ENCODE results near the gene MFSD11. TPM values are rescaled to one million over a fixed set of nuclear protein-coding genes. Genes with fewer than 3 reads are reported as not detected.

The MFSD11 gene
- total and polyA plus RNA-seq, 2 of the 4 experiments (the other 2 are of a cell fraction), result 12.3 to 16.1 TPM

- Histone ChIP-seq H3K4me1 (ENCODE audit: control insufficient read depth, insufficient read depth, low read length) (no peaks in the 10 kb centered on the region), H3K56ac (ENCODE audit: extremely low read depth, insufficient read depth, low read length) (no peak overlapping the region), H3K4ac (ENCODE audit: low read depth, low read length) (no peak overlapping the region), H3K27ac (ENCODE audit: insufficient read depth, low read length) (no peak overlapping the region), H4K5ac (ENCODE audit: low read depth, low read length) (no peak overlapping the region), H2AFZ (replicated peaks; ENCODE audit: low read length, poor library complexity) (no peak overlapping the region), H3K23ac (ENCODE audit: low read depth, low read length) (no peak overlapping the region), H4K20me1 (ENCODE audit: insufficient read depth, low read length) (no peaks in the 10 kb centered on the region), H4K91ac (ENCODE audit: insufficient read depth, low read depth, low read length) (no peak overlapping the region), H3K4me3 (ENCODE audit: insufficient read depth, low read depth, low read length) (no peak overlapping the region), H3K4me2 (ENCODE audit: low read depth, low read length) (no peak overlapping the region), H2BK5ac (ENCODE audit: low read depth, low read length, poor library complexity, severe bottlenecking) (no peak overlapping the region), H3K36me3 (ENCODE audit: control insufficient read depth, insufficient read depth, low read length) (peaks cover 19% of the 10 kb centered on the region), H3K9me3 (ENCODE audit: control insufficient read depth, insufficient read depth, low read length) (no peaks in the 10 kb centered on the region), H3K18ac (ENCODE audit: low read depth, low read length) (no peak overlapping the region), H3K14ac (replicated peaks; ENCODE audit: low read depth, low read length) (no peak overlapping the region), H3K27me3 (ENCODE audit: control insufficient read depth, insufficient read depth, low read length) (no peaks in the 10 kb centered on the region), H2AK5ac (ENCODE audit: low read depth, low read length) (no peak overlapping the region), H4K8ac (ENCODE audit: low read depth in 2 of 2, low read length in 2 of 2) (no peak overlapping the region), H2AK9ac (replicated peaks; ENCODE audit: low read depth, low read length, poor library complexity) (no peak overlapping the region), H3K9me1 (ENCODE audit: insufficient read depth, low read length) (no peaks in the 10 kb centered on the region; the same call in 1 of the 2 replicates), H2BK20ac (ENCODE audit: low read depth, low read length) (no peak overlapping the region), H3K9ac (ENCODE audit: low read depth, low read length) (no peak overlapping the region), H3K79me1 (ENCODE audit: low read depth in 1 of 2, low read length in 2 of 2) (0 out of 4 replicates have a peak, but pooled peaks cover 0 to 3% of the 10 kb centered on the region in 2 experiments), H2BK120ac (ENCODE audit: low read depth, low read length) (no peak overlapping the region), H2BK15ac (ENCODE audit: low read depth, low read length) (no peak overlapping the region)
- no peak for ATAC-seq (ENCODE audit: low read depth)
- no peak for TF ChIP-seq POLR2A (IDR thresholded peaks at IDR 0.05; ENCODE audit: low read depth, low read length)
- TF ChIP-seq FOS (IDR thresholded peaks at IDR 0.05; ENCODE audit: low read depth, low read length), result no peak
- TF ChIP-seq CTCF (conservative IDR thresholded peaks at IDR 0.05; ENCODE audit: low read depth, low read length), result no peak
- no peak for TF ChIP-seq USF2 (IDR thresholded peaks at IDR 0.05; ENCODE audit: low read depth, low read length)
- TF ChIP-seq NFE2L2 (IDR thresholded peaks at IDR 0.05; ENCODE audit: low read depth, low read length), result no peak
- 0 out of 2 replicates have a peak, but pooled peaks have one; percentile 14 for TF ChIP-seq MAFK (IDR thresholded peaks at IDR 0.05; ENCODE audit: low read depth, low read length)
- TF ChIP-seq RFX5 (IDR thresholded peaks at IDR 0.05; ENCODE audit: low read depth, low read length), result no peak
- no peak for TF ChIP-seq RCOR1 (IDR thresholded peaks at IDR 0.05; ENCODE audit: insufficient replicate concordance, low read length)
- no CpG with 5 or more reads among the region's 3 CpGs for WGBS, 2 experiments (ENCODE audit: extremely low coverage in 2 of 2, insufficient read length in 1 of 2)
- no peak for DNase-seq
- dilution Hi-C loops (cut with HindIII; ENCODE audit: low sequenced_read_pairs, unreplicated experiment) (no loop called here), intact Hi-C loops (cut with micrococcal nuclease) (no loop called here), in situ Hi-C loops (cut with MboI; ENCODE audit: low sequenced_read_pairs) (no loop called here)
- BruUV-seq (replicated peaks), result no TSS peak
- ChIA-PET POLR2A (ENCODE audit: unreplicated experiment) (no interaction called here), CTCF (no interaction called here)
Observed at GRCh38 chr17:76751416-76751993, 13.6 kb downstream of the MFSD11 start.

Measured in IMR-90 (cell line).